ENCODE results near the gene RAP1GAP2.

RAP1GAP2 gene

DNA sequence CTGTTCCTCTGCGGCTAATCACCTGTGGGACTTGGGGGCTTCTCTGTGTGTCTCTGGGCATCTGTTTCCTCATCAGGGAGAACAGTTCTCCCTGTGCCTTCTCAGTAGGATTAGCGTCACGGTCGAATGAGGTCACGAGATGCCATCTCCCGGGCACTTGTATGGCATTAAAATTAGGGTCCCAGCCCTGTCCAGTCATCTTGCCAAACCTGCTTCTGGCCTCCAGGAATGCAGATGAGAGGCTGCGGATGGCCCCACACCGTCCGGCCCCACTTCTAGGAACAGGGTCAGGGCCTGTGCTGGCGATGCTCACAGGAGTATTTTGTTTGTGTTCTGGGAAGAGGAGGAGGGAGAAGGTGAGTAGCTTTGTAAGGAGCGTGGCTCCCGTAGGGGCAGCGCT is 208.7 kb downstream of the RAP1GAP2 start (continued):
- TF ChIP-seq, protein P1, sequence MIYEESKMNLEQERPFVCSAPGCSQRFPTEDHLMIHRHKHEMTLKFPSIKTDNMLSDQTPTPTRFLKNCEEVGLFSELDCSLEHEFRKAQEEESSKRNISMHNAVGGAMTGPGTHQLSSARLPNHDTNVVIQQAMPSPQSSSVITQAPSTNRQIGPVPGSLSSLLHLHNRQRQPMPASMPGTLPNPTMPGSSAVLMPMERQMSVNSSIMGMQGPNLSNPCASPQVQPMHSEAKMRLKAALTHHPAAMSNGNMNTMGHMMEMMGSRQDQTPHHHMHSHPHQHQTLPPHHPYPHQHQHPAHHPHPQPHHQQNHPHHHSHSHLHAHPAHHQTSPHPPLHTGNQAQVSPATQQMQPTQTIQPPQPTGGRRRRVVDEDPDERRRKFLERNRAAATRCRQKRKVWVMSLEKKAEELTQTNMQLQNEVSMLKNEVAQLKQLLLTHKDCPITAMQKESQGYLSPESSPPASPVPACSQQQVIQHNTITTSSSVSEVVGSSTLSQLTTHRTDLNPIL (CRISPR knock-in tag; IDR thresholded peaks at IDR 0.05; ENCODE audit: low read depth) = no peak
- TF ChIP-seq ZNF70 (CRISPR knock-in tag; IDR thresholded peaks at IDR 0.05) = no peak
- no peak for TF ChIP-seq TCF4 (CRISPR knock-in tag; IDR thresholded peaks at IDR 0.05; ENCODE audit: borderline replicate concordance)
- TF ChIP-seq ZNF565 (CRISPR knock-in tag; conservative IDR thresholded peaks at IDR 0.05; ENCODE audit: low read depth) = no peak
- TF ChIP-seq, protein P2, sequence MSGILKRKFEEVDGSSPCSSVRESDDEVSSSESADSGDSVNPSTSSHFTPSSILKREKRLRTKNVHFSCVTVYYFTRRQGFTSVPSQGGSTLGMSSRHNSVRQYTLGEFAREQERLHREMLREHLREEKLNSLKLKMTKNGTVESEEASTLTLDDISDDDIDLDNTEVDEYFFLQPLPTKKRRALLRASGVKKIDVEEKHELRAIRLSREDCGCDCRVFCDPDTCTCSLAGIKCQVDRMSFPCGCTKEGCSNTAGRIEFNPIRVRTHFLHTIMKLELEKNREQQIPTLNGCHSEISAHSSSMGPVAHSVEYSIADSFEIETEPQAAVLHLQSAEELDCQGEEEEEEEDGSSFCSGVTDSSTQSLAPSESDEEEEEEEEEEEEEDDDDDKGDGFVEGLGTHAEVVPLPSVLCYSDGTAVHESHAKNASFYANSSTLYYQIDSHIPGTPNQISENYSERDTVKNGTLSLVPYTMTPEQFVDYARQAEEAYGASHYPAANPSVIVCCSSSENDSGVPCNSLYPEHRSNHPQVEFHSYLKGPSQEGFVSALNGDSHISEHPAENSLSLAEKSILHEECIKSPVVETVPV (CRISPR knock-in tag; IDR thresholded peaks at IDR 0.05) = no peak
- TF ChIP-seq RARB (CRISPR knock-in tag; IDR thresholded peaks at IDR 0.05) = no peak
- no peak for TF ChIP-seq BACH2 (CRISPR knock-in tag; IDR thresholded peaks at IDR 0.05; ENCODE audit: borderline replicate concordance)

DNA sequence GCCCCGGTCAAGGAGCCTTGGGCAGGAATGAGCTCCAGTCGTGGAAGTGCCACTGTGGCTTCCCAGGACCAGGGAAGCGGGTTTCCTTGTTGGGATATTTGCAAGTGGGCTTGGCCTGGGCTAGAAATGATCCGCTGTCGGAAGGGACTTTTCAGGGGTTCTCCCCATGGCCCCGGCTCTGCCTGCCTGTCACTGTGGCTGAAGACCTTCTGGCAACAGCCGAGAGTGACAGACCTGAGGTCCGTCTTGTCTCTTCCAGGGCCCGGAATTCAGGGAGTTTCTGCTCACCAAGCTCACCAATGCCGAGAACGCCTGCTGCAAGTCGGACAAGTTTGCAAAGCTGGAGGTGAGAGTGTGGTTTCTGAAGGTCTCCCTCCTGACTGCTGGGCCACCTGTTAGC is 209.5 kb downstream of the RAP1GAP2 start:
- no peak for ATAC-seq
- TF ChIP-seq OSR1 (CRISPR knock-in tag; IDR thresholded peaks at IDR 0.05) (no peak), TOX (CRISPR knock-in tag; IDR thresholded peaks at IDR 0.05; ENCODE audit: borderline replicate concordance) (no peak), ZNF70 (CRISPR knock-in tag; IDR thresholded peaks at IDR 0.05) (no peak), RARB (CRISPR knock-in tag; IDR thresholded peaks at IDR 0.05) (no peak), TCF4 (CRISPR knock-in tag; IDR thresholded peaks at IDR 0.05; ENCODE audit: borderline replicate concordance) (no peak), ESRRG (CRISPR knock-in tag; IDR thresholded peaks at IDR 0.05) (no peak), CSDC2 (CRISPR knock-in tag; IDR thresholded peaks at IDR 0.05) (no peak), ZNF8 (CRISPR knock-in tag; IDR thresholded peaks at IDR 0.05) (no peak), ARNTL (CRISPR knock-in tag; IDR thresholded peaks at IDR 0.05; ENCODE audit: borderline replicate concordance, low read depth) (no peak), ISL1 (CRISPR knock-in tag; IDR thresholded peaks at IDR 0.05) (no peak), GLIS3 (CRISPR knock-in tag; IDR thresholded peaks at IDR 0.05) (no peak), SNAI2 (CRISPR knock-in tag; IDR thresholded peaks at IDR 0.05) (no peak), ZNF565 (CRISPR knock-in tag; conservative IDR thresholded peaks at IDR 0.05; ENCODE audit: low read depth) (no peak), ZFP30 (CRISPR knock-in tag; IDR thresholded peaks at IDR 0.05) (no peak), ZC3H10 (CRISPR knock-in tag; IDR thresholded peaks at IDR 0.05) (no peak)
- TF ChIP-seq, protein P3, sequence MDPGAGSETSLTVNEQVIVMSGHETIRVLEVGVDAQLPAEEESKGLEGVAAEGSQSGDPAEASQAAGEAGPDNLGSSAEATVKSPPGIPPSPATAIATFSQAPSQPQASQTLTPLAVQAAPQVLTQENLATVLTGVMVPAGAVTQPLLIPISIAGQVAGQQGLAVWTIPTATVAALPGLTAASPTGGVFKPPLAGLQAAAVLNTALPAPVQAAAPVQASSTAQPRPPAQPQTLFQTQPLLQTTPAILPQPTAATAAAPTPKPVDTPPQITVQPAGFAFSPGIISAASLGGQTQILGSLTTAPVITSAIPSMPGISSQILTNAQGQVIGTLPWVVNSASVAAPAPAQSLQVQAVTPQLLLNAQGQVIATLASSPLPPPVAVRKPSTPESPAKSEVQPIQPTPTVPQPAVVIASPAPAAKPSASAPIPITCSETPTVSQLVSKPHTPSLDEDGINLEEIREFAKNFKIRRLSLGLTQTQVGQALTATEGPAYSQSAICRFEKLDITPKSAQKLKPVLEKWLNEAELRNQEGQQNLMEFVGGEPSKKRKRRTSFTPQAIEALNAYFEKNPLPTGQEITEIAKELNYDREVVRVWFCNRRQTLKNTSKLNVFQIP (CRISPR knock-in tag; IDR thresholded peaks at IDR 0.05; ENCODE audit: borderline replicate concordance, low read depth) = no peak
- TF ChIP-seq, protein P2 (CRISPR knock-in tag; IDR thresholded peaks at IDR 0.05) = no peak
- TF ChIP-seq, protein P4, sequence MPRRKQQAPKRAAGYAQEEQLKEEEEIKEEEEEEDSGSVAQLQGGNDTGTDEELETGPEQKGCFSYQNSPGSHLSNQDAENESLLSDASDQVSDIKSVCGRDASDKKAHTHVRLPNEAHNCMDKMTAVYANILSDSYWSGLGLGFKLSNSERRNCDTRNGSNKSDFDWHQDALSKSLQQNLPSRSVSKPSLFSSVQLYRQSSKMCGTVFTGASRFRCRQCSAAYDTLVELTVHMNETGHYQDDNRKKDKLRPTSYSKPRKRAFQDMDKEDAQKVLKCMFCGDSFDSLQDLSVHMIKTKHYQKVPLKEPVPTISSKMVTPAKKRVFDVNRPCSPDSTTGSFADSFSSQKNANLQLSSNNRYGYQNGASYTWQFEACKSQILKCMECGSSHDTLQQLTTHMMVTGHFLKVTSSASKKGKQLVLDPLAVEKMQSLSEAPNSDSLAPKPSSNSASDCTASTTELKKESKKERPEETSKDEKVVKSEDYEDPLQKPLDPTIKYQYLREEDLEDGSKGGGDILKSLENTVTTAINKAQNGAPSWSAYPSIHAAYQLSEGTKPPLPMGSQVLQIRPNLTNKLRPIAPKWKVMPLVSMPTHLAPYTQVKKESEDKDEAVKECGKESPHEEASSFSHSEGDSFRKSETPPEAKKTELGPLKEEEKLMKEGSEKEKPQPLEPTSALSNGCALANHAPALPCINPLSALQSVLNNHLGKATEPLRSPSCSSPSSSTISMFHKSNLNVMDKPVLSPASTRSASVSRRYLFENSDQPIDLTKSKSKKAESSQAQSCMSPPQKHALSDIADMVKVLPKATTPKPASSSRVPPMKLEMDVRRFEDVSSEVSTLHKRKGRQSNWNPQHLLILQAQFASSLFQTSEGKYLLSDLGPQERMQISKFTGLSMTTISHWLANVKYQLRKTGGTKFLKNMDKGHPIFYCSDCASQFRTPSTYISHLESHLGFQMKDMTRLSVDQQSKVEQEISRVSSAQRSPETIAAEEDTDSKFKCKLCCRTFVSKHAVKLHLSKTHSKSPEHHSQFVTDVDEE (CRISPR knock-in tag; IDR thresholded peaks at IDR 0.05) = no peak
- TF ChIP-seq, protein P1 (CRISPR knock-in tag; IDR thresholded peaks at IDR 0.05; ENCODE audit: low read depth) = no peak

DNA sequence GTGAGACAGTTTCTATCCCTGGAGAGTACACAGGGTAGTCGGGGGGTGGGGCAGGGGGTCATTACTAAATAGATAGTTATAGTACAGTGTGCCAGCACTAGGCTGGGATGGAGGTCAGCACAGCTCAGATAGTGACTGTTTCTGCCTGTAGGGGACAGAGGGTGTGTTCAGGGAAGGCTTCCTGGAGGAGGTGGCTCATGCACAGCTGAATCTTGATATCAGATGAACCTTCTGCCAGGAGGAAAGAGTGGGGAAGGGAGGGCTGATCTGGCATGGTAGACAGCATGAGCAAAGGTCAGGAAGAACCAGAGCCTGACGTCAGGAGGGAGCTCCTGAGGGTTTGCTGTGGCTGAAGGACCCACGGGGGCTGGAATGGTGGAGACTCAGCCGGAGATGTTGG is 210.6 kb downstream of the RAP1GAP2 start:
- no peak for ATAC-seq
- TF ChIP-seq, protein P3 (CRISPR knock-in tag; IDR thresholded peaks at IDR 0.05; ENCODE audit: borderline replicate concordance, low read depth) = no peak
- no peak for TF ChIP-seq ISL1 (CRISPR knock-in tag; IDR thresholded peaks at IDR 0.05)
- no peak for TF ChIP-seq ZNF70 (CRISPR knock-in tag; IDR thresholded peaks at IDR 0.05)
- TF ChIP-seq, protein P5, sequence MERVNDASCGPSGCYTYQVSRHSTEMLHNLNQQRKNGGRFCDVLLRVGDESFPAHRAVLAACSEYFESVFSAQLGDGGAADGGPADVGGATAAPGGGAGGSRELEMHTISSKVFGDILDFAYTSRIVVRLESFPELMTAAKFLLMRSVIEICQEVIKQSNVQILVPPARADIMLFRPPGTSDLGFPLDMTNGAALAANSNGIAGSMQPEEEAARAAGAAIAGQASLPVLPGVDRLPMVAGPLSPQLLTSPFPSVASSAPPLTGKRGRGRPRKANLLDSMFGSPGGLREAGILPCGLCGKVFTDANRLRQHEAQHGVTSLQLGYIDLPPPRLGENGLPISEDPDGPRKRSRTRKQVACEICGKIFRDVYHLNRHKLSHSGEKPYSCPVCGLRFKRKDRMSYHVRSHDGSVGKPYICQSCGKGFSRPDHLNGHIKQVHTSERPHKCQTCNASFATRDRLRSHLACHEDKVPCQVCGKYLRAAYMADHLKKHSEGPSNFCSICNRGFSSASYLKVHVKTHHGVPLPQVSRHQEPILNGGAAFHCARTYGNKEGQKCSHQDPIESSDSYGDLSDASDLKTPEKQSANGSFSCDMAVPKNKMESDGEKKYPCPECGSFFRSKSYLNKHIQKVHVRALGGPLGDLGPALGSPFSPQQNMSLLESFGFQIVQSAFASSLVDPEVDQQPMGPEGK (CRISPR knock-in tag; IDR thresholded peaks at IDR 0.05; ENCODE audit: borderline replicate concordance) = no peak
- TF ChIP-seq, protein P4 (CRISPR knock-in tag; IDR thresholded peaks at IDR 0.05) = no peak
